SKM-1 (cell line): ENCODE results near the gene BCLAF1.

Experiments
- DNase-seq: peaks from one replicate; lab custom pipeline; 2025; ENCODE audit not compliant: unreplicated experiment; lab: John Stamatoyannopoulos, UW

Gene BCLAF1, protein sequence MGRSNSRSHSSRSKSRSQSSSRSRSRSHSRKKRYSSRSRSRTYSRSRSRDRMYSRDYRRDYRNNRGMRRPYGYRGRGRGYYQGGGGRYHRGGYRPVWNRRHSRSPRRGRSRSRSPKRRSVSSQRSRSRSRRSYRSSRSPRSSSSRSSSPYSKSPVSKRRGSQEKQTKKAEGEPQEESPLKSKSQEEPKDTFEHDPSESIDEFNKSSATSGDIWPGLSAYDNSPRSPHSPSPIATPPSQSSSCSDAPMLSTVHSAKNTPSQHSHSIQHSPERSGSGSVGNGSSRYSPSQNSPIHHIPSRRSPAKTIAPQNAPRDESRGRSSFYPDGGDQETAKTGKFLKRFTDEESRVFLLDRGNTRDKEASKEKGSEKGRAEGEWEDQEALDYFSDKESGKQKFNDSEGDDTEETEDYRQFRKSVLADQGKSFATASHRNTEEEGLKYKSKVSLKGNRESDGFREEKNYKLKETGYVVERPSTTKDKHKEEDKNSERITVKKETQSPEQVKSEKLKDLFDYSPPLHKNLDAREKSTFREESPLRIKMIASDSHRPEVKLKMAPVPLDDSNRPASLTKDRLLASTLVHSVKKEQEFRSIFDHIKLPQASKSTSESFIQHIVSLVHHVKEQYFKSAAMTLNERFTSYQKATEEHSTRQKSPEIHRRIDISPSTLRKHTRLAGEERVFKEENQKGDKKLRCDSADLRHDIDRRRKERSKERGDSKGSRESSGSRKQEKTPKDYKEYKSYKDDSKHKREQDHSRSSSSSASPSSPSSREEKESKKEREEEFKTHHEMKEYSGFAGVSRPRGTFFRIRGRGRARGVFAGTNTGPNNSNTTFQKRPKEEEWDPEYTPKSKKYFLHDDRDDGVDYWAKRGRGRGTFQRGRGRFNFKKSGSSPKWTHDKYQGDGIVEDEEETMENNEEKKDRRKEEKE

DNA sequence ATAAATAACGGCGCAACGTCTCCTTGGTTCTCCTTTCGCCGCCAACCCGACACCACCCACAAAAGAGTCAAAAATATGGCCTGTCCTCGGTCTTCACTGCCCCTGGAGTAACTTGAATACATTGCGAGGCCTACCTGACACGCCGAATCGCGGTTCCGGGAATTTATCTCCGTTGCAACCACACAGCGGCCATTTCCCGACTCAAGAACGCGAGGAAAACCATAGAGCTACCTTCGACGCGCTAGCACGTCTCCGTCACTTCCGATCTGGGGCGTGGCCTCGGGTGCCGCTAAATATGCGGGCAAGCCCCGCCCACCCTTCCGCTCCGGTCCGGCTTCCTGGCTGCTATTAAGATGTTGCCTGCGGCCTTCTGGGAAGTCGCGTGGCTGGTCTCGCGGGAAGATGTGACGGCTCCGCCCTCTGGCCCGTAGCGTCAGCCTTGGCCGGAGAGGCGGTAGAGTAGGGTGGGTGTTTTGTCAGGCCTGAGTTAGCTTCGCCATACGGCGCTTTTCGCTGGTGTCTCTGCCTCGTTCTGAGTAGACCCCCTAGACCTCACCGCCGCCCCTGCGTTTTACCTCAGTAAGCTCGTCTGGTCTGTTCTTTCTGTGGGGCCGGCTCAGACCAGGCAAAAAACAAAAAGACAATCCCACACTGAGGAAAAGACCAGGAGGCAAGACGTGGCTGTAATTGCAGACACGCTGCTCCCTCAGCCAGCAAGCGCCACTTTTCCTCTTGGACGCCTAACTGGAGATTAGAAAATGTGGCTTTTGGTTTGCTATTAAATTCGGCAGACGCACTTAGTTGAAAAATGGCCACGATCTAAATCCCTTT lies at the start of gene BCLAF1:
TSS of gene BCLAF1 (minus strand) at position 268 of the 831 bp plus-strand sequence. CDS start 9,980 bp downstream, outside the sequence.
- peak; percentile 98 for DNase-seq

DNA sequence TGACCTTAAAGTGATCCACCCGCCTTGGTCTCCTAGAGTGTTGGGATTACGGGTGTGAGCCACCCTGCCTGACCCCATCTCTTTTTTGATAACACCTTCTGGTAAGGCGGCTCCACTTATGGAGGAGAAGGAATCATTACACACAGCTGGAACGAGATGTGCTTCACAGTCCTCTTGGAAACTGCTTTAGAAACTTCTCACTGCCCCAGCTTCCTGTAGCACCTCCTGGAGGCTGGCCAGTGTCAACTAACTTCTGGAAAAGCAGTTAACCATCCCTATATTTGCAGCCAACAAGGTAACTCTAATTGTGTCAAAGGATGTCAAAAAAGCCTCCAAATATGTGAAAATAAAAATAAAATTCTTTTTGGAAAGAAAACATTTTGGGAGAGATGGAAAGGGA lies 48.8 kb upstream of the BCLAF1 start:
- no peak for DNase-seq

DNA sequence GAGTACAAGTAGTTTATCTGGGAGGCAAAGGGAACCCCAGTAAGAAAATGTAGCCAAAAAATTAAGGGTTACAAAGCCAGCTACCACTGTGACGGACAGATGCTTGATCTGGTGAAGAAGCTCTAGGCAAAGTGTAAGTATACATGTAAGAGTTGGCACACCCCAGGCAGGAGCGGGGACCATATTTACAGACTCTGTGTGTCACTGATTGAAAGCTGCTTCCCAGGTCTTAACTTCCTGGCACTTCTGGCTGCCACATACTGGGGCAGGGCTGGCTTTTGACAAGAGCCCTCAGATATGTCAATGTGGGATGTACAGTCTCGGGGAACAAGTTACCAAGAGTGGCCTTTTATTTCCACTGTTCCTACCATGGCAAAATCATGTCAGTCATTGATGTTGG lies 48.0 kb upstream of the BCLAF1 start:
- no peak for DNase-seq

GRCh38 chr6:136337121-136337520 lies 47.5 kb upstream of the BCLAF1 start:
- no peak for DNase-seq

- no peak for DNase-seq
These were observed 46.2 kb upstream of the BCLAF1 start for GRCh38 chr6:136335736-136336363.

GRCh38 chr6:136334853-136335252 lies 45.2 kb upstream of the BCLAF1 start:
- DNase-seq = no peak

DNA sequence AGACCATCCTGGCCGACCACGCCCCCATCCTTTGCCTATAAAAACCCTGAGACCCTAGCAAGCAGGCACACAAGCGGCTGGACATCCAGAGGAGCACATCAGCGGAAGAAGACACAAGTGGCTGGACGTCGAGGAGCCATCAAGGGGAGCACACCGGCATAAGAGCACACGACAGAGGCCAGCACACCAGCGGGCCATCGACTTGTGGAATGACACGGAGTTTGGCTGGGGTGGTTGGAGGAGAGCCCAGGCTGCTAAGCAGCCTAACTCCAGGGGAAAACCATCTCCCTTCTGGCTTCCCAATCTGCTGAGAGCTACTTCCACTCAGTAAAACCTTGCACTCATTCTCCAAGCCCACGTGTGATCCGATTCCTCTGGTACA lies 44.8 kb upstream of the BCLAF1 start:
- no peak for DNase-seq

- DNase-seq = no peak
These were observed 44.3 kb upstream of the BCLAF1 start for GRCh38 chr6:136333824-136334464.

DNA sequence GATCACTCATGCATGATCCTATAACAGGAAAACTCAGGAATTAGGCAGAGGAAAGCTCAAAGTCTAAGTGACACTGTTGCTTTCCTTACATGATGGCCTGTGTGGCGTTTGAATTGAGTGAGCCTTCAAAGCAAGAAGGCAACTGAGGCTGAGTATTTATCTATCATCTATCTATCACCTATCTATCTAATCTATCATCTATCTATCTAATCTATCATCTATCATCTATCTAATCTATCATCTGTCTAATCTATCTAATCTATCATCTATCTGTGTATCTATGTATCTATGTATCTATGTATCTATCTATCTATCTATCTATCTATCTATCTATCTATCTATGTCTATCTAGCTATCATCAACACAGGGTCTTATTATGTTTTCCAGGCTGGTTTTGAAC lies 41.8 kb upstream of the BCLAF1 start:
- no peak for DNase-seq

DNA sequence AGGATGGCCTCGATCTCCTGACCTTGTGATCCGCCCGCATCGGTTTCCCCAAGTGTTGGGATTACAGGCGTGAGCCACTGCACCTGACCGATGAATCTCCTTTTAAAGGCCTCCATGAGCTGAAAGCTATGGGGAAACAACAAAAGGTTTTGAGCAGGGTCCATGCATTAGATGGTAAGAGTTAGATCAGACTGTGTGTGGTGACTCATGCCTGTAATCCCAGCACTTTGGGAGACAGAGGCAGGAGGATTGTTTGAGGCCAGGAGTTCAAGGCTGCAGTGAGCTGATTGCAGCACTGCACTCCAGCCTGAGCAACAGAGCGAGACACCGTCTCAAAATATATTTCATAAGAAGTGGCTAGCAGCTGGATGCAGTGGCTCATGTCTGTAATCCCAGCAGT lies 41.0 kb upstream of the BCLAF1 start:
- DNase-seq = no peak

DNA sequence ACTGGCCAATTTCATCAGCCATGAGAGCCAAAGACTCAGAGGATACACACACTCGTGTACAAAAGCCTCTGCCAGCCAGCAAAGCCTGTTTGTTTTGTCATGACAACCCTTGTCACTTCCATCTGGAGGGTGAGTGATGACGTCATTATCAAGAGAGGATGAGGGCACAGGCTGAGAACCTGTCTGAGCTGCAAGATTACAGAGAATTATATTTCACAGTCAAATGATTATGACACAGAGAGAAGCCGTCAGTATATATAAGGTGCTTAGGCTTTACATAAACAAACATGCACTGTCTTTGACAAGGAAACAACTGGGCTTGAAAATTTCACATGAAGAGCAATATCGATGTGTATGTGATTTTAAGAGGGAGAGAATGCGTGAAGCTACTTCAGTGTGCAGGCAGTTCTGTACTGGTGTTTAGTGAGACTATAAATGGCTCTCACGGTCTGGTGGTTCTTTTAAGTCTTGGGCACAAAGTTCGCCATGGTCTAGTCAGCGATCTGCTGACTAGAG lies 36.5 kb upstream of the BCLAF1 start:
- no peak for DNase-seq

DNA sequence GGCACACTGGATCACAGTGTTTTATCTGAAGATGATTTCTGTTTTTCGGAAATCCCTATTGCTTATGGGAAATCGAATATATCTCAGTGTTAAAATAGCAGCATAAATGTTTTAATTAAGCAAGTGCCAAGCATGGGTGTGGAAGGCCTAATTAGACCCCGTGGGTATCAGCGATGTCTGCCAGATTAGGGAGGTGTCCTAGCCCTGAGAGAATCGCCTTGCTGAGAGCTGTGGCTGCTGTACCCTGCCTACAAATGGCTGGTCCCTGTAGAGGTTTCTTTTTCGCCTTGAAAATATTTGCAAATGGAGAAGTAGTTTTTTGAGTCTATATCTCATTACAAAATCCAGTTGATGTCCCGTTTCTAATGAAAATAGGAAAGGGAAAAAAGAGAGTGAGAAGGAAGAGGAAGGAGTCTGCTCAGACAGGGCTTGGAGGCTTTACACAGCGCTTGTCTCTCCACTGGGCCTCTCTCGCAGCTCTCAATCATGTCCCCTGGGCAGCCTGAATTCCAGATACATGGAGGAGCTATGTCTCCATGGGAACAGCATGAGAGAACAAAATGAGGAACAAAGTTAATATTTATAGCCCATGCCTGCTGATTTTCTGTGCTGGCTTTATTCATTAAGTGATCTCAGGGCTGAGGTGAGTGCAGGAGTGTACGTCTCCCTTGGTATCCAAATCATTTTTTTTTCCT lies 35.2 kb upstream of the BCLAF1 start:
- no peak for DNase-seq

DNA sequence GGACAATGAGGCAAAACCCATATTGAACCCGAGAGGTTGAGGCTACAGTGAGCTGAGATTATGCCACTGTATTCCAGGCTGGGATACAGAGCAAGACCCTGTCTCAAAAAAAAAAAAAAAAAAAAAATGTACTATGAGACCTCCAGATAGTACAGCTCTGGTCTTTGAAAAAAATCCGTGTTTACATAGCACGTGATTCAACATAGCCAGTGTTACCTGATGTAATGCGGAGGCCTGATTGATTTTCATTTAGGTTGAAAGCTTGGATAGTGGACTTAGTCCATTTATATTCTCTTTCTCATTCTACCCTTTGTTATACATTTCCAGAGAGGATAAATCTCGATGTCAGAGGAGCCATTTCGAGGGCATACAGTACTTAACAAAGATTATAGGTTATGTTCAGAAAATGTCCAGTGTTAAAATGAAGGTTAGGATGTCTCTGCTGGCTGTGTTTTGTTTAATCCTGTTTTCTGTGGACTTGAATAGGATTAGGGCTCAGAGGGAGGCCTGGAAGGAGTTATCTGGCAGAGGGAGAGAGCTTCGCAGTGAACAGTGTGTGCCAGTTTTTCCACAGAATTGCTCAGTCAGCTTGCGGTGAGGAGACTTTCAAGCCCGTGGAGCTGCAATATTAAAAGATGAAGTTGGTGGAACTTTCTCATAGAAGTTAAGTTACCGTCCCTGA lies 33.9 kb upstream of the BCLAF1 start:
- DNase-seq = no peak

GRCh38 chr6:136319732-136320131 lies 30.1 kb upstream of the BCLAF1 start:
- DNase-seq = no peak

DNA sequence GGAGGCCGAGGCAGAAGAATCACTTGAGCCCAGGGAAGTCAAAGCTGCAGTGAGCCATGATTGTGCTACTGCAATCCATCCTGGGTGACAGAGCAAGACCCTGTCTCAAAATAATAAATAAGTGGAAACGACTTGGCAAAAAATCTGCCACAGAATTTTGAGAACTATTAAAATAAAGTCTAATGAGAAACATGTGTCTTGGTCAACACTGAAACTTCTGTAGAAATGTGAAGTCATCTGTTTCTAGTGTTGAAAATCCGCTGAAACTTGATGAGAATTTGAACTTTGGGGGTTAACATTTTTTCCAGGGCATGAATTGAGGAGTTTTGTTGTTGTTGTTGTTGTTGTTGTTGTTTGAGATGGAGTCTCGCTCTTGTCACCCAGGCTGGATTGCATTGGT lies 29.0 kb upstream of the BCLAF1 start:
- no peak for DNase-seq

GRCh38 chr6:136317971-136318370 lies 28.3 kb upstream of the BCLAF1 start:
- DNase-seq = no peak

- DNase-seq = peak; percentile 31
These were observed 27.5 kb upstream of the BCLAF1 start for GRCh38 chr6:136317021-136317694.

GRCh38 chr6:136315594-136315993 lies 25.9 kb upstream of the BCLAF1 start:
- no peak for DNase-seq
